Effector CD4-positive, alpha-beta T cell (primary cell): ENCODE measurements around the gene BCAS3.
"Not testable (repeated sequence)": the region's sequence is repeated elsewhere in the genome, so short reads cannot be mapped to it uniquely, and the experiment has no call there.

Source experiments
- DNase-seq: peaks from one replicate; pipeline ENCODE4 v3.0.0-alpha.2; 2020

BCAS3 gene

GRCh38 chr17:61015966-61016365 lies 338.3 kb downstream of the BCAS3 start:
- no peak for DNase-seq

GRCh38 chr17:61017317-61018006 lies 339.8 kb downstream of the BCAS3 start:
- DNase-seq = no peak

GRCh38 chr17:61018938-61019337 lies 341.3 kb downstream of the BCAS3 start:
- no peak for DNase-seq

GRCh38 chr17:61023996-61024395 lies 346.3 kb downstream of the BCAS3 start:
- DNase-seq = no peak

GRCh38 chr17:61026818-61027217 lies 349.2 kb downstream of the BCAS3 start:
- DNase-seq = no peak

- no peak for DNase-seq
Measured at GRCh38 chr17:61029181-61029580, 351.5 kb downstream of the BCAS3 start.

DNA sequence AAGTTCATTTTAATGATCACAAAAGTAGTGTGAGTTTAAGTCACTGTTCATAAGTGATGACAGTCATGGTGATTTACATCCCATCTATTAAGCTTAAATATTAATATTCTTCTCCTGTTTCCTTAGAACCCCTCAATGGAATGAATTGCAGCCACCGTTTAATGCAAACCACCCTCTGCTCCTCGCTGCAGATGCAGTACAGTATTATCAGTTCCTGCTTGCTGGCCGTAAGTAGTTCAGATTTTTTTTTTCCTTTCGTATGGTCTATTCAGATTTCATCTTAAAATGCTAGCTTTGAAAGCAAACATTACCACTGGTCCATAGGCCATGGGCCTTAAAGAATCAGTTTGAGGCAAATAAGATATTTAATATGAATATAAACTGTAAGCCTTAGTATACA lies 363.0 kb downstream of the BCAS3 start:
- DNase-seq = no peak

DNA sequence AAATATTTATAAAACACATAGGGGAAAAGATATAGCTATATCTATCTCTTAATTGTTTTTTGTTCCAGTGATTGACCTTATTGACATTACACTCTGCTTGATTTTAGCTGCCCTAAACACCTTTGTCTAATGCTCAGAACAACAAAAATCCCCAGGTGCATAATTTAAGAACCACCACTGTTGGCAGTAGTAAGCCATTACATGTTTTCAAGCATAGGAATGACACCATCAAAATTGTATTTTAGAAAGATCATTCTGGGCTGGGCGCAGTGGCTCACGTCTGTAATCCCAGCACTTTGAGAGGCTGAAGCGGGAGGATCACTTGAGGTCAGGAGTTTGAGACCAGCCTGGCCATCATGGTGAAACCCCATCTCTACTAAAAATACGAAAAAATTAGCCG lies 364.7 kb downstream of the BCAS3 start:
- not testable (repeated sequence) for DNase-seq

- no peak for DNase-seq
Measured at GRCh38 chr17:61047515-61047914, 369.9 kb downstream of the BCAS3 start.

DNA sequence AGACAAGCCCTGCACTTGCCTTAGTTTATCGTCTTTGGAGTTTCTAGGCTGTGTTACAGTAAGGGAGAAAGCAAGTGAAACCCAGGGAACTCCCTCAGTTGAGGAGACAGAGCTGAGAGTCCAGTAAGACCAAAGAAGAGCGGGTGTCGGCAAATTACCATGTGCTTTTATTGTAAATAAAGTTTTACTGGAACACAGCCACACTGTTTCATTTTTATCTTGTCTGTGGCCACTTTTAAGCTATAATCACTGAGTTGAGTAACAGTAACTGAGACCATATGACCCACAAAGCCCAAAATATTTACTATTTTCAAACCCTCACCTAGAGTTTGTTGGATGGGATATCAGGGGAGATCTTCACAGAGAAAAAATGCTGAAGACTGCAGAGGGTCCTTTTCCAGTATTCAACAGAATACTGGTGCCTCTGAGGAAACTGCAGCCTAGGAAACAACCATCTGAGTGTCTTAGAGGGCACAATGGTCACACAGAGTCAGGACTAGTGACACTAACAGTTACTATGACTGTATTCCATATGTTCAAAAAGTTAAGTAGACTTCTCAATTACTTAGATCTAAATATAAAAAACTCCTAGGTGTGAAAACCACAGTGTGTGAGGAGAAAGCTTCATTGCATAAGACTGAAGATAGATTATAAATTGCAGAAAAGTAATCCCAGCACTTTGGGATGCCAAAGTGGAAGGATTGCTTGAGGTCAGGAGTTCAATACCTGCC lies 370.9 kb downstream of the BCAS3 start:
- DNase-seq = no peak

DNA sequence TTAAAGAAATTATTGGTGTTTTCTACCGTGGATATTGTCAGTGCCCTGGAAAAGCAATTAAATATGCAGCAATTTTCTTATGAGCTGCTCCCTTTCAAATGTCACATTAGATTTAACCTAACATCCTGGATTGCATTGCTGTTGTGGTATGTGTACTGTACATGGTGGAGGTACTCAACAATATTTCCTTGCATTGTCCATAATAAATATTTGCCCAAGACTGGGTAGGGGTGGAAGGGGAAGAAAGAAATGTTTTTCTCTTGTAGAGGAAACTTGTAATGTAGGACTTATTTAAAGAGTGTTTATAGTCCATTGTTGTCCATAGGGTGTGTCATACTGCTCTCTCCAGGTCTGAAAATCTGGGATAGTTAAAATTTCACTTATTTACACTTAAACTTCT lies 375.8 kb downstream of the BCAS3 start:
- DNase-seq = no peak

DNA sequence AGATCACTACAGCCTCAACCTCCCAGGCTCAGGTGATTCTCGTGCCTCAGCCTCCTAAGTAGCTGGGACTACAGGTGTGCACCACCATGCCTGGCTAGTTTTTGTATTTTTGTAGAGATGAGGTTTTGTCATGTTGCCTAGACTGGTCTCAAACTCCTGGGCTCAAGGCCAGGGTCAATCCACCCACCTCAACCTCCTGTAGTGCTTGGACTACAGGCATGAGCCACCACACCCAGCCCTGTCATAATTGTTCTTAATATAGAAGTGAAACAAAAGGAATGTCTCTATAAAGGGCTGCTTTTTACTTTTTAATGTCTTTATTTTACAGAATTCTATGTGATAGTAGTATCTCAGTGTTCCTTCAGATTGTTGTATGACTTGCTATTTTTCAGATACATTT lies 376.8 kb downstream of the BCAS3 start:
- no peak for DNase-seq

GRCh38 chr17:61057257-61057656 lies 379.6 kb downstream of the BCAS3 start:
- DNase-seq = no peak

DNA sequence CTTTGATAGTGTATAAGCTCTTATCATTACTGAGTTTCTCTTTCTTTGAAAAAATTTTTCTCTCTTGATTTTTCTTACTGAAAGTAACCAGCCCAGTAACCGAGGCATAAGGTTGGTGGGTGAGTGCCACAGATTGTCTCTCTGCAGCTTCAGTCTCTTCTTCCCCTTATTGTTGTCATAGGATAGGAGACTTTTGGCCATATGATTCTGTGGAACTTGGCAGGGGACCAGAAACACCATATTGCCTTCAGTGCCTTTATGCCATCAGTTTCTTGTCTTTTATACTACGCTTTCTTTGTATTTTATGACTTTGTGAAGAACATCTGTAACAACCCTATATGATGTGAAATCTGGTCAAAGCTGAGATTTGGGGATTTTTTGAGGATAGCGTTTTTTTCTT lies 380.4 kb downstream of the BCAS3 start:
- no peak for DNase-seq

DNA sequence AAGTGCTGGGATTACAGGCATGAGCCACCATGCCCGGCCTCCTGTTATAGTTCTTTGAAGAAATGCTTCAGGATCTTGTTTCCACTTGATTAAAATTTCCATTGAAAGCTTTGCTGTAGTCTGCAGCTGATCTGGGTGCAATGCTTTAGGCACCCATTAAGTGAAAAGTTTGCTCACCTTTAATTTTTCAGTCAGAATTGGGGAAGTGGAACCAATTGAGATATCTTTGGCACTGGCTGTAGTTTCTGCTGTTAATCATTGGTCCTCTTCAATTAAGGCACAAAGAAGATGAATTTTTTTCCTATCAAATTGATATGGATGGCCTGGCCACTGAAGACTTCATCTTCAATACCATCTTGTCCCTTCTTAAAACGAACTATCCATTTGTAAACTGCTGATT lies 385.9 kb downstream of the BCAS3 start:
- DNase-seq = no peak

DNA sequence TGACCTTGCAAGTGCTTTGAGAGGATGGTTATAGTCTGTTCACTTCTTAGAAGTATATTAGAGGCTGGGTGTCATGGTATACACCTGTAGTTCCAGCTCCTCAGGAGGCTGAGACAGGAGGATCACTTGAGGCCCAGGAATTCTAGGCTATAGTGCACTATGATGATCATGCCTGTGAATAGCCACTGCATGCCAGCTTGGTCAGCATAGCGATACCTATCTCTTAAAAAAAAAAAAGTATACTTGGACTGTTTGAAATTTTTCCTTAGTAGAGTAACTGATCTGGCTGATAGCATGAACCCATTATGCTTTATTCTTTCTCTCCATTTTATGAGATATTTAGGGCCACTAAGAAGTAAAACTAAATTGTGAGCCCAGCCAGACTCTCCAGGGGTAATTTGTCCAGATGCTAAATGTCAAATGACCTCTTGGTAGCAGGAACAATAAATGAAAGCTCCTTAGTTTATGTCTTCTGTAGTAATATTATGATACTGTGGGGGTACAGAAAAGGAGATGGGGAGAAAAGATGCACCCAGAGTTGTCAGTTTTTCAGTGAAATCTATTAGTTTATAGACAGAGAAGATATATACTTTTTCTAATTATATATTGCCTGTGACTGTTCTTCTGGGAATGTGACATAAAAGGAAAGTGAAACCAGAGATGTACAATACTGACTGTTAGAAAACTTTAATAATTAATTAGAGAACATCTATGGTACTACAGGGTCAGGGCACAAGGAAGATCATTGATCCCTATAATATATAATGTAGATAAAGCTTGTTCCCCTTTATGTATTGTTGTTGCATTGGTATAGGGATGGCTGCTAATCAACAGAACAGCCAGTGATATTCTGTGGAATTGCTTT lies 386.7 kb downstream of the BCAS3 start:
- DNase-seq = no peak

DNA sequence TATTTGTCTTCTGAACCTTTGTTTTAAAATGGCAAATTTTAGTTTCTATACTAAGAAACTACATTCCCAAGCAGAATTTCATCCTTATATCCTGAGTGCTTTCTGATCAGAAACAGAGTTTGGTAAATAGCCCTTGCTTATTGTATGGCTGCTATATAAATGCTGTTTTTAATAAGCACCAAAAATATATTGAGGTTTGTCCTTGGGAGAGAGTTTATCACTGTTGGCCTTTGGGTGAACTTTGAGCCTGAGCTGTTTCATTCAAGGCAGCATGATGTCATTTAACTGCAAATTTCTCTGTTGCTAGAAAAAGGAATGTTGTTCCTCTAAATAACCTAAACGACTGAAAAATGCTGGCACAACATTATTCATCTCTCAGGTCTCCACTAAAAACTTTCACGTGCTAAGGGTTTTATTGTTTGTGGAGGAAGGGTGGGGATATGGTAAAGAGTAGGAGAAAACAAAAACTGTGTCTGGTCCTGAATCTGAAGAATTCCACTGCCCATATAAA lies 387.7 kb downstream of the BCAS3 start:
- DNase-seq = no peak

- DNase-seq = no peak
Measured at GRCh38 chr17:61066062-61066461, 388.4 kb downstream of the BCAS3 start.

GRCh38 chr17:61070649-61071048 lies 393.0 kb downstream of the BCAS3 start:
- no peak for DNase-seq

GRCh38 chr17:61072648-61073047 lies 395.0 kb downstream of the BCAS3 start:
- no peak for DNase-seq

DNA sequence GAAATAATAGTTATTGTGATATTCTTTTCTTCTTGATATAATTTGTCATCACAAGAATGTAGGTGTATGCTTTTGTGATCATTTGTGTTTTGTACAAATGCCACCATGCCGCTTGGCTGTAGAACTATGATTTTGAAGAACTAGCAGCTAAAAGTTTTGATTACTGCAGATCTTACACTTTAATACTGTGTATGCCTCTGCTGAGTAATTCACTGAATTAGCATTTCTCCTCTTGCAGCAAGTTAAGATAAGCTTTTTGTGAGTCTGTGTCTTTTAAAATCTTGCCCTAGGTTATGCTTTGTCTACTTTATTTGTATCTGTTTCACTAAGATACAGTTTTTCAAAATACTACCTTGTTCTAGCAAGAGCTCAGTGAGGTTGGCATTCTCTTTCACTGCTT lies 395.5 kb downstream of the BCAS3 start:
- DNase-seq = no peak

DNA sequence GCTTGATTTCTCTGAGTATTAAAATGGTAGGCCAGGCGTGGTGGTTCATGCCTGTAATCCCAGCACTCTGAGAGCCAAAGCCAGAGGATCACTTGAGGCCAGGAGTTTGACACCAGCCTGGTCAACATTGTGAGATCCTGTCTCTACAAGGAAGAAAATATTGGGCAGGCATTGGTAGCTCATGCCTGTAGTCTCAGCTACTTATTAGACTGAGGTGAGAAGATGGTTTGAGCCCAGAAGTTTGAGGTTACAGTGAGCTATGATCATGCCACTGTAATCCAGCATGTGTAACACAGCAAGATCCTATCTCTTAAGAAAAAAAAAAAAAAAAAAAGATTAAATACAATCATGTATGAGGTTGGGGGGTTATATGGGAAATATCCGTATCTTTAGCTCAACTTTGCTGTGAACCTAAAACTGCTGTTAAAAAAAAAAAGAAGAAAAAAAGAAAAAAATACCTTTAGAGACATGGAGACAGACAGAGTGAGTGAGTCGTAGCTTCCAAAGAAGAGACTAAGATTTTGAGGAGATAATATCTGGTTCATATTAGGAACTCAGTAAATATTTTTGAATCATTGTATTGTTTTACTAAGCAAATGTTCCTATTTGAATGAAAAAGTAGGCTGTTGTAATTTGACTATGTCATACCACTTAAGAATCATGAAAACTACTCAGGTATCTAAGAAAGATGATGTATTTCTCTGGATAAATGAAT lies 396.3 kb downstream of the BCAS3 start:
- no peak for DNase-seq

DNA sequence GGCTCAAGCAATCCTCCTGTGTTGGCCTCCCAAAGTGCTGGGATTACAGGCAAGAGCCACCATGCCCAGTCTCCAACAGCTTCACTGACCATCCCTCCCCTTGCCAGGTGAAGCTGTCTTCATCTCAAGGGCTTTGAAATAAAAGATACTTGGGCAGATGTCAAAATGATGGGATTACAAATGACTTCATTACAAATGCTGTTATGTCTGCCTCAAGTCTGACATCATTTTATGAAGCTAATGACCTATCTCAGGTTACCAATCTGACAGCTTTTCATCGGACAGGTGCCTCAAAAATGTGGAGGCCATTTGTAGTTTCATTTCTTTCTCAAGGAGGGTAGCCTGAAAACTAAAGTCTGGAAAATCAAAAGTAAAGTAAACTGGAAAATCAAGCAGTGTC lies 398.3 kb downstream of the BCAS3 start:
- no peak for DNase-seq
